GM18870 (cell line): ENCODE measurements around the gene TNNT3.

ENCODE experiments used
- ATAC-seq: cut with Tn5 transposase; IDR thresholded peaks from one replicate; pipeline ENCODE4 v1.9.1; 2021; ENCODE audit warnings: moderate library complexity; ENCODE audit not compliant: unreplicated experiment

The TNNT3 gene

DNA sequence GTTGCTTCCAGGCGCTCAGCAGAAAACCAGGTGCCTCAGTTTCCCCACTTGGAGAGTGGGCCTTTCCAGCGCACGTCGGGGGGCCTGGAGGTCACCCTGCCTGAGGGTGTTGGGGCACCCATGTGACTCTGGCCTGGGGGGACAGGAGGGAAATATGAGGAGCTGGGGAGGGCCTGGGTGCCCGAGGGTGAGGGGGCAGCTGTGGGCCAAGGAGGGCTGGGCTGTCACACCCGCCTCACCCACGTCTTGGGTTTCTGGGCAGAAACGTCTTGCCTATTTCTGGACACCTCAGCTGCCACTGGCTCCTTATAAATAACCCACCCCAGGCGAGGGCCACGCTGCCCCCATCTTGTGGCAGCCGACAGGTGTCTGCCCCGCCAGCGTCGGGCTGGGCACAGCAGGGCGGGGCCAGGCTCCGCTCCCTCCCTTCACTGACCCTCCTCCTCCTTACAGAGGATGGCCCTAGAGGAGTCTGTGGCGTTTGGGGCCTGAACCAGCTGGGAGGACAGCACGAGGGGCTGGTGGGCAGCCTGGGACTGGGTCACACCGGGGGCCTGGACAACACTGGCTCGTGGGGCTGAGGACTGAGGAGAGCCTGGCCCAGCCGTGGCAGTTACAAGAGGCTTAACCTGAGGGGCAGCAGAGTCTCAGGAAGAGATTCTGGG, 1.5 kb downstream of the TNNT3 start:
- ATAC-seq = no peak

DNA sequence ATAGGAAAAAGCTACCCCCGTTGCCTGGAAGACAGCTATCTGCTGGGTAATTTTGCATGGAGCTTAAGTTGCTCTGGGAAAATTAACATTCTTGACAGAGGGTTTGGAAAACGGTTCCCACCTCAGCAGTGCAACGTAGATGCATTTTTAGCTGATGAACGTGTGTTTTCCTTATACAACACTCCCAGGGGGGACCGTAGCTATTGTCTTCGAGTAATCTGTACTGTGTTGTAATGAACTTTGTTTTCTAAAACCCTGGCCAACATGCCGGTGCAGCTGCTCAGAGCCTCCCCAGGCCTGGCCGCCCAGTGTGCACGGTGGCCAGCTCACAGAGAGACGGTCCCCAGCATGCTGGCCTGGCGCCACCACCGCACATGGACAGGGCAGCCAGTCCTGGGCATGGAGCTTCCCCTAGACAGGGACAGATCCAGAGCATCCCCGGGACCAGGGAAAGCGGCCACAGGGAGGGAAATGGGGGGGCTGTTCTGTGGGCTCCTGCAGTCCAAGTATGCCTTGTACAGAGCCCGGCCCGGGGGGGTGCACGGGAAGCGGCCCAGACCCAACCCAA, 2.2 kb downstream of the TNNT3 start:
- no peak for ATAC-seq

DNA sequence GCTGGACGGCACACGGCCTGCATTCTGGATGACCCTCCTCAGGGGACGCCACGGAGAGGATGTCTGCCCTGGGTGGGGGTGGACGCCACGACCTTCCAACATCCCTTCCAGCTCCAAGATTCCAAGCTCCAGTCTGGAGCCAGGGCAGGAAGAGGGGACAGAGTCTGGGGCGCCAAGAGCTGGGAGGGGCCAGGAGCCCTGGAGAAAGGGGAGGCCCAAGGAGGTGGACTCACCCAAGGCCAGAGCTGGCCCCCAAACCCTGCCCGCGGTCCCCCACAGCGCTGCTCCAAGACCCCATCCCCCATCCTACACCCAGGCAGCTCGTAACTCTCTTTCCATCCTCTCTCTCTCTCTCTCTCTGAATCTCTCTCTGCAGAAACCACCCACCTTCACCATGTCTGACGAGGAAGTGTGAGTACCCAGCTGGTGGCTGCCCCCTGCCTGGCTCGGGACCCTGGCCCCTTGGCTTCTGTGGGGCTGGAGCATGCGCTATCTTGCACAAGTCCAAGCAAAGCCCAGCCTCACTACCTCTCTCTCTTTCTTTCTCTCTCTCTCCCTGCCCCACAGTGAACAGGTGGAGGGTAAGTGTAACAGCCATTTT, 3.1 kb downstream of the TNNT3 start:
- no peak for ATAC-seq

DNA sequence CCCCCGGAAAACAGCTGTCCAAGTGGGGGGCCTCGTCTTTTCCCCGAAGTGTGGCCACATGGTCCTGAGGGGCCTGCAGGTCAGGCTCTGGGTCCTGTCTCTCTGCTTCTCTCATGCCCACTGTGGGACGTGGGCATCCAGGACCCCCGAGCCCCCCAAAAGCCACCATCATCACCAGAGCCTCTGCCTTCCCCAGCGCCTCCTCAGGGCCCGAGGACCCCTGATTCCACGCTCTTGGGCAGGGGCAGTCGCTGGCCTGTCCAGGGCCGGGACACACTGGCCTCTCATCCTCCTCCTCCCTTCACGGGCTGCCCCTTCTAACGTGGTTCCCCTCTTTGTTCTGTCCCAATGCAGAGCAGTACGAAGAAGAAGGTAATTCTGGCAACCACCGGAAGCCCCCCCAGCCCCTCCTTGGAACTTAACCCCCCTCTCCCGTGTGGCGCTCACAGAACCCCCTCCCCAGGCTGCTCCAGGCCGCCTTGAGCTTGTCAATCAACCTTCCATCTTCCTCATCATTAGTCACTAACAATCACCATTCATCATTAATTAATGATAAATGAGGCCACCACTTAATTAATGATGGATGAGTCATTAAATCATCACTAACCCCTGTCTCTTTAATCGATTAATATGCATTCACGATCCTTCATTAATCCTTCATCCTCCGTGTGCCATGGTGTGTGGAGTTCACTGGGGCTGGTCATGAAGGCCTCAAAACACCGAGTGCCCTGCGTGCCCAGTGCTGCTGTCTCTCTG, 3.9 kb downstream of the TNNT3 start:
- no peak for ATAC-seq

DNA sequence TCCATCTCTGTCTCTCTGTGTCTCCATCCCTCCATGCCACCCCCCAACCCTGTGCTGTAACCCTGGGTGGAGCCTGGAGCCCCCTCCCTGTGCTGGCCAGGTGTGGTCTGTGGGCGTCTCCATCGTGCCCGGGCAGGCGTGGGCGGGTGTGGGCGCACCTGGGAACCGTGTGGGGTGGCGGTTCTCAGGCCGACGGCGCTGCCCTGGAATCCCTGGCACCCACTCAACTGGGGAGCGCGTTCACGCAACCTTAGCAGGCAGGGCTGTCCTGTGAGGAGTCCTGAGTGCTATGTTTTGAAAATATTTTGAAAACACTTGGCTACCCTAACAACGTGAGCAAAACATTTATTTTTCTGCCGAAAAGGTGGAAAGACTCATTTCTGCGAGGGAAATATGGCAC, 4.7 kb downstream of the TNNT3 start:
- no peak for ATAC-seq

DNA sequence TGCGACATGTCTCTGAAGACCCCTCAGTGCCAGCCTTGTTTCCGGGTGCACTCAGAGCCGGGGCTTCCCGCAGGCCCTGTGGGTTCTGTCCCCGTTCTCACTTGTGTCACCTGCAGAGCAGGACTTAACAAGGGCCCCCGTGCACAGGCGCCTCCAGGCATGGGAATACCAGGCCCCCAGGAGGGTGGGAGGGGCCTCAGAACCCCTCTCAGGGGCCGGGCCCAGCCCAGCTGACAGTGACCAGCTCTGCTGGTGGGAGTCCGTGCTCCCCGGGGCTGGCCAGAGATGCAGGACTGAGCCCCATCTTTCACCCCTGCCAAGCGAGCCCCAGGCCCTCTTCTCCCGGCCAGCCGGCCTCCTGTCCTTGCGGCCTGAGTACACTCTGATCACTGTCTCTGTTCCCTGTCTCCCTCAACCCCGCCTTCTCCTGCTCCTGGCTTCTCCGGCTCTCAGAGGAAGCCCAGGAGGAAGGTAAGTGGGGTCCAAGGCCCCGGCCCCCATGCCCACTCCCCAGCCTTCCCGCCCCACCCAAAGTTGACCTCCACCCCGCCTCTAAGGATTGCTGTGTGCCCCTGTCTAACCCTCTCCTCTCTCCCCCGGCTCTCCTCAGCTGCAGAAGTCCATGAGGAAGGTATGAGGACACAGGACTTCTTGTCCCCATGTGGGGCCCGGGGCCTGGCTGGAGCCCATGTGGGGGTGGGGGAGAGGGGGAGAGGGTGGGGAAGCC, 5.3 kb downstream of the TNNT3 start:
- ATAC-seq = no peak

DNA sequence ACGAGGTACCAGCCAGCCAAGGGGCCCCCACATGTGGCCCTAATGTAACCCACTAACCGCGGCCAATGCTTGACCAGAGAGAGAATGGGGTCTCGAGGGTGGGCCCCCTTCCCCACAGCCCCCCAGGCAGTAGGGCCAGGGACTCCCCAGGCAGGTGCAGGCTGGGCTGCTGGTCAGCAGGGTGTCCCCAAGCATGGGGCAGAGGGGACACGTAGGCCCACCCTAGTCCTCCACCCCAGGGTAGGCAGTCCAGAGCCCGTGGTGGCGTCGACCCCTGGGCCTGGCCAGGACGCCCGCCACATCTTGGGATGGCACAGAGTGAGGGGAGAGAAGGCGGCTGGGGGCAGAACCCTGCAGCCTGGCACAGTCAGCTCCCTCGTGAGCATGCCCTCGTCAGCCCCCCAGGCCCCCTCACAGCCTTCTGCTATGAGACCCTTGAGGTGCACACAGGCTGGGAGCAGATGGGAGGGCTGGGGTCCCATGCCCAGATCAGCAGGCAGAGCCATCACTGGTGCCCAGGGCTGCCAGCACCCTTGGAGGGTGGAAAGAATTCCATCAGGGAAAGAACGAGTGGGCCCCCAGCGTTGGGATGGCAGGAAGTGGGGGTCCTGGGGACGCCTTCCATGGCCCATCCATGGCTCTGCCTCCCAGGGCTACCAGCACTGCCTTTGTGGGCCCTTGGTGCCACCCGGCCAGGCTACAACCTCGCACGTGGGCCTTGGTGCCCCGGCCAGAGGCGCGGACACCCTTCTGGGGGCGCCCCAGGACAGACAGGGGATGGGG, 6.1 kb downstream of the TNNT3 start:
- ATAC-seq = no peak

DNA sequence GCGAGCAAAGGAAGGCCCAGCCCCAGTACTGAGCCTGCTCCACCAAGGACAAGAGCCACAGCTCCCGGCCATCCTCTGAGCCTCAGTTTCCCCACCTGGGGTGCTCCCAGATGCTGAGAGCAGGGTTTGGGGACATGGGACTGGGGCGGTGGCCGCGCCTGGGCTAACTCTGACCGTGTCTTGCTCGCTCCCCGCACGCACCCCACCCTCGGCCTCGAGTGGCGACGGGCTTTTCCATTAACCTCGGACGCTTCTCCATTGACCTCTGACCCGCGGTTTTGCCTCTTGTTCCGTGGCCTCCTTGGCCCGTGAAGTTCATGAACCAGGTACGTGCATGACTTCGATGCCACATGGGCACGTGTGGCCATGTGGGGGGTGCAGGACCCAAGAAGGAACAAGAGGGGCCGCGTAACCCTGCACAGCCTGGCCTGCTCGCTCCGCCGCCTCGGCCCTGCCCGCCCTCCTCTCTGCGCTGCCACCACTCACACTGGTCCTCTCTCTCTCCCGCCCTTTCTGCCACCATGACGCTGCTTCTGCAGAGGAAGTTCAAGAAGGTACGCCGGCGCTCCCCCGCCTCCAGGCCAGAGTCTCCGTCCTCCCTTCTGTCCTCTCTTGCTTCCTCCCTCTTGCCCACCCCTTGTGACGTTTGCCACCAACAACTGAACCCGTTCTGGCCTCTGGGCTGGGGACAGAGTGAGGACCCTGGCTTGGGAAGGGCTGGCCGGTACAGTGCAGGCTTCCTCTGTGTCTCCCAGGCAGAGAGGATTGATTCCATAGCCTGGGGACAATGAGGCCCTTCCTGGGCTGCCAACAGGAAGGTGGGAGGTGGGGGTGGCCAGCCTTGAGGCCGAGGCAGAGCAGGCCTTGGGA, 6.9 kb downstream of the TNNT3 start:
- ATAC-seq = no peak

DNA sequence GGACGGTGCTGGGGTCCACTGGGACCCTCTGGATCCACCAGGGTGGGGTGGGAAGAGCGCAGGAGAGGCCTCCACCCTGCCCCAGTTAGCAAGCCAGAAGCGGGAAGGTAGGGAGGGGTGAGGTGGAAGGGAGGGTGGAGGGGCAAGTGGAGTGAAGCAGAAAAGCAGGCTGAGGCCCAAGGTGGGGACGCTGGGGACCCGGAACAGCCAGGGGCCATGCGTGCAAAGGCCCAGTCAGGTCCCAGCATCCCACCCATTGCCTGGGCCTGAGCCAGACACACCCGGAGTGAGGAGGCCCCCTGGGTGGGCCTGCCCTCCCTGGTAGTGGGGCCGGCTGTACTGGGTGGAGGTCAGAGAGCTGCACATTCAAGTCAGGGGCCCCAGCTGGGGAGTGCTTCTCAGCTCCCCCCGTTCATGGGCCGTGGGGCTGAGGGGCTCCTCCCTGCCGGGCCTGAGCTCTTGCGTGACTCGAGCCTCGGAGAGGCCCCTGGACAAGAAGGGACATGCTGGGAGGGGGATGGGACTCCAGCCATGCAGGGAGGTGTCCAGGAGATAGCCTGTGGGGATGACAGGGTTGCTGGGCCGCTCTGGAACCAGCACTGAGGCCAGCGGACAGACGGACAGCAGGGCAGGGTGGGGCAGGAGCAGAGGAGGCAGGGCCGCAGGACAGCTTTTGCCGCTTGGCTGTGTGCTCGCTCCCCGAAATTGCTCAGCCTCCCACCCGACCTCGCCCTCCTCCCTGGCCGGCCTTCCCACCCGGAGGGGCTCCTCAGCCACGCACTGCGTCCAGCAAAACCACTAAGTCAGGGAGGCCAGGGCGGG, 7.7 kb downstream of the TNNT3 start:
- no peak for ATAC-seq

DNA sequence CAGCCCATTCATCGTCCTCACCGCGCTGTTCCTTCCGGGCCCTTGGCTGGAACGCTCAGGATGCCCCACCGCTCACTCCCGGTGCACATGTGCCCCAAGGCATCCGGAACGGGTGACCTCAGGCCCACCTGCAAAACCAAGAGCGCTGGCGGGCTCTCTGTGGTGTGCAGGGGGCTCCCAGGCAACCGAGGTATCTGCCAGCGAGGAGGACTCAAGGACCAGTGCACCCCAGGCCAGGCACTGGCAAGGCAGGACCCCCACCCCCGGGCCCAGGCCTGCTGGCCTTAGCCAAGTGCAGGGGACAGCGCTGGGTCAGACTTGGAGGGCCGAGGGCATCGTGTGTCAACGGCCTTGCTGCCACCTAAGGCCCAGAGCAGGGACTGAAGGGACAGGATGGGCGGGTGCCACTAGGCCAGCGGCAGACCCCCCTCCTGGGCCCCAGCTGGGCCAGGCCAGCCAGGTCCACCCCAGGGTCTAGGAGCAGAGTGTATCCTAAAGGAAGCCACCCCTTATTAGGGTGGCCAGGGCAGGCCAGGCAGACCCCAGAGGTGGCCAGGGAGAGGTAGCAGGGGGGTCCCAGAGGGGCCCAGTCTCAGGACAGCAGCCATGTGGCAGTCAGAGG, 8.5 kb downstream of the TNNT3 start:
- ATAC-seq = no peak

DNA sequence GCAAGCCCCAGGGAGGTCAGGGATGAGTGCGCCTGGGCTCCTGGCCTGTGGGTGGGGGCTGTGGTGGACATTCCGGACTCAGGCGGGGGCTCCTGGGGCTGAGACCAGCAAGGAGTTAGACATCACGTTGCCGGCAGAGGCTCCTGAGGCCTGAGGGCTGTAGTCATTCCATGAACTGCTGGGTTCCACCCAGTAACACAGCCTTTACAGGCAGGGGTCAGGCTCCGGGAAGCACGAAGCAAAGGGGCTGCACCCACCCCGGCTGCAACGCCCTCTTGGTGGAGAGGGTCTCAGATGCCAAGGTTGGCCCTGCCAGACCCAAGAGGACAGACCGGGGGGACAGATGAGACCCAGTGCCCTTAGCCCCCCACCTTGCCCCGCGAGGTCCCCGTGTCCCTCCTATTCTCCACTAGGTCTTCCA, 9.0 kb downstream of the TNNT3 start:
- no peak for ATAC-seq

DNA sequence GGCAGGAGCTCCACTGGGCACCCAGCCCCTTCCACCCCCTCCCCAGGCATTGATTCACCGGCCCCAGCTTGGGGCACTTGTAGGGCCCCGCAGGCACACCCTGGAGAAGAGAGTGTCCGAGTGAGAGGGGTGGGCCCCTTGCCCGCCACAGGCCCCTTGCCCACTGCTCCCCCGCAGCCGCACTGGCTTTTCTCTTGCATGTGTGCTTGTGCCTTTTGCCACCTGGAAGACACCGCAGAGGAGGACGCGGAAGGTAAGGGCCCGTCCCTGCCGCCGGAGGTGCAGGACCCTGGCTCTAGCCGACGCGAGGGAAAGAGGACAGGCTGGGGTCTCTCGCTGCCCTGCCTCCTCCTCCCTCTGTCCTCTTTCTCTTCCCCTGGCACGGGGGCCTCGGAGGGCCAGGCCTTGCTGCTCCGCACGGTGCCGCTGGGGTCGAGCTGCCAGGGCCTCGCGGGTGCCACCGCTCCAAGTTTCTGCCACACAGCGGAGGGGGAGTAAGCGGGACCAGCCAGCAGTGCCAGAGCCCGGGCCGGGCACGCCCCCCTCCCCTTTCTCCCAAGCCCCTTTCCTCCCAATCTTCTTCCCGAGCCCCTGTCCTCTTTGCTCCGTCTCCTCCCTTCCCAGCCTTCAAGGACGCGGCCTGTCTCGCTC, 9.5 kb downstream of the TNNT3 start:
- ATAC-seq = no peak

DNA sequence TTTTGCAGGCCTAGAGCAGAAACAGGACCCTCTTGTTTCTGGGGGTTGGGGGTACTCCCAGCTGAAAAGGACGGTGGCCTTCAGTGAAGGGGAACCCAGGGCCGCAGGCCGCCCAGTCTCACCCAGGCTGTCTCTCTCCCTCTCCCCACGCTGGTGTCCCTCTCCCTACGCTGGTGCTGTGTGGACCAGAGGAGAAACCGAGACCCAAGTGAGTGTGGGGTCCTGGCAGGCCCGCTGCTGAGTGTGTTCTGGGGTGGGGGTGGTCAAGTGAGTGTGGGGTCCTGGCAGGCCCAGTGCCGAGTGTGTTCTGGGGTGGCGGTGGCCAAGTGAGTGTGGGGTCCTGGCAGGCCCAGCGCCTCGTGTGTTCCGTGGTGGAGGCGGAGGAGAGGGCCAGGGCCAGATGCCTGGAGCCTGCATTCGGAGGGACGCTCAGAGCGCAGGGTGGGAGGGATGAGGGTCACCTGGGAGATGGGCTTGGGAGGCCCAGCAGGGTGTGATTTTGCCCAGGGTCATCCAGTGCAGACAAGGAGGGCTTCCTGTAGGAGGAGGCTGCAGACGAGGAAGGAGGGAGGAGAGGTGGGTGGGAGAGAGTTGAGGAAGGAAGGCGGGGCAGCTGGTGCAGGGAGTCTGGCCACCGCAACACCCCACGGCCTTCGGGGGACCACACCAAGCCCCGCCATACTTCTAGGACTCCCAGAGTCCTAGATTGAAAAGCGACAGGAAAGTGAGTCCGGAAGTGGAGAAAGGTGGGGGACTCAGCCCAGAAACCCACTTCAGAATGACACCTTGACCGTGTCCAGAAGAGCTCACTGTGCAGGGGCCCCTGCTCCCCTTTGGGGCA, 10.3 kb downstream of the TNNT3 start:
- ATAC-seq = no peak

DNA sequence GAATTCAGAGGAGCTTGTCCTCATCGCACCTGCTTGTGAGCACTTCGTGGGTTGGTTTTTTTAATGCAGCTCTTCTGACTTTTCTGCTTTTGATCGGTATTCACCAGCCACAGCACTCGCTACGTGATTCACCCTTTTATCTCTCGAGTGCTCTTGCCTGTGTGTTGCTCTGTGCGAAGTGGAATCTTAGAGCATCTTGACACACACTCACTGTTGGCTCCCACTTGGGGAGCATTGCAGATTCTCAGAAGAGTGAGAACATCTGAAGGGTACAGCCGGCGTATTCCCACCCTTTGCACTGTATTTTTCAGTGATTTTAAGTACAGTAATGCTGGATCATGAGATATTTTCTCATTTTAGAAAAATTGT, 10.9 kb downstream of the TNNT3 start:
- ATAC-seq = no peak

DNA sequence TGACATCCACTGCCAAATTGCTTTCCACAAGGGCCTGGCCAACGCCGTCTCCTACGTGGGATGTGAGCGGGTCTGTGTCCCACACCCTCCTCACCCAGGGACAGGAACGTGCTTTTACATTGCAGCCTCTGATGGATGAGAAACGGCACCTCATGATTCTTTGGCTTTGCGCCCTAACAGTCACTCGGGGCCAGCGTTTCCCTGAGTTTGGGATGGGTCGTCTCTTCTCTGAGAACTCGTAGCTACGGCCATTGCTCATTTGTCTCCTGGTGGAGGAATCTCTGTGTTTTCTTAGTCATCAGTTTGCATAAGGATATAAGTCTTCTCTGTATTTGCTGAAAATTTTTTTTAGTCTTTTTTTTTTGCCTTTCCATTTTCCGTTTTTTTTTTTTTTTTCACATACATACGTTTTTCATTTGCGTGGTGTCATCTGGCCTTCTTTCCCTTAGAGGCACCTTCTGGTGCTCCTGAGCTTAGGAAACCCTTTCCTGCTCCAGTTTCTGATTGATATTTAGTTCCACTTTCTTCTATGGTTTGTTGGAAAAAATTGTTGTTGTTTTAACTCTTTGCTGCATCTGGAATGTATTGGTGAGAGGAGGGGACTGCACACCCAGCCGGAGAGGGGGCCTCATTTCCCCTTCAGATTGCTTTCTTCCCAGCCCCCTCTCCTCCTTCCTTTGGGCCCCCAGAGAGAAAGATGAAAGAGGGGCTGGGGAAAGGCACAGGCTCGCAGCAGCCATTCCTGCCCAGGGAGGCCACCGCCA, 12.0 kb downstream of the TNNT3 start:
- ATAC-seq = no peak

DNA sequence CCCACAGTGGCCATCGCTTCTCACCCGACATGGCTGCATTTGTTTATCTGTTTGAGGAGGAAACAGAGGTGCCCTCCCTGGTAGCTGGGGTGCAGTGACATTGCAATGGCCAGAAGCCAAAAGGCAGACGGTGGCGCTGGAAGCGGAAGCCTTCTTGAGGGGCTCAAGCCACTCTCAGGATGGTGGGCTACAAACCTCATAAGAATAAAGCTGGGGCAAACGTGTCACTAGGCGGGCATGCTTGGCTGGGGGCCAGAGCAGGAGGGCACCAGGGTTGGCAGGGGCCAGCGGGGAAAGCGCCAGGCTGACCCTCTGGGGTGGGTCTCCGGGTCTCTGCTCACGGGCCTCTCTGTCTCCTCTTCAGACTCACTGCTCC, 12.6 kb downstream of the TNNT3 start:
- no peak for ATAC-seq
